MM.1S (cell line): ENCODE data around the gene HIBADH.

Experiments used
- DNase-seq: peaks from one replicate; pipeline ENCODE4 v3.0.0-alpha.2; 2015
- H2AFZ ChIP-seq: fragments of 300-600 bp; sonication (generic); 2 replicates; pipeline ENCODE4 v1.6.0; 2016; ENCODE audit warnings: antibody characterized with exemption, low read length
- H3F3A ChIP-seq: fragments of 300-600 bp; sonication (generic); 2 replicates; pipeline ENCODE4 v1.6.1; 2016; ENCODE audit warnings: mild to moderate bottlenecking, antibody characterized with exemption, low read length, moderate library complexity, mixed read lengths; ENCODE audit not compliant: insufficient read depth
- H3K27ac ChIP-seq: fragments of 300-600 bp; sonication (generic); 2 replicates; pipeline ENCODE4 v1.5.1; 2016; ENCODE audit warnings: mild to moderate bottlenecking, low read length
- H3K27me3 ChIP-seq: fragments of 300-600 bp; sonication (generic); replicated peaks from 2 replicates; pipeline ENCODE4 v1.6.0; 2016; ENCODE audit warnings: low read length; ENCODE audit not compliant: insufficient read depth
- H3K36me3 ChIP-seq: fragments of 300-600 bp; sonication (generic); replicated peaks from 2 replicates; pipeline ENCODE4 v1.6.1; 2016; ENCODE audit warnings: mild to moderate bottlenecking, low read length, mixed read lengths; ENCODE audit not compliant: insufficient read depth
- H3K4me1 ChIP-seq: fragments of 300-600 bp; sonication (generic); 2 replicates; pipeline ENCODE4 v1.6.1; 2016; ENCODE audit warnings: low read length, mixed read lengths
- H3K4me2 ChIP-seq: fragments of 300-600 bp; sonication (generic); 2 replicates; pipeline ENCODE4 v1.6.0; 2016; ENCODE audit warnings: low read depth, low read length
- H3K4me3 ChIP-seq: fragments of 300-600 bp; sonication (generic); 2 replicates; pipeline ENCODE4 v1.5.1; 2016; ENCODE audit warnings: low read length, mixed read lengths
- H3K79me2 ChIP-seq: fragments of 300-600 bp; sonication (generic); 2 replicates; pipeline ENCODE4 v1.6.1; 2016; ENCODE audit warnings: mixed run types, low read length, mixed read lengths
- H3K9ac ChIP-seq: fragments of 300-600 bp; sonication (generic); 2 replicates; pipeline ENCODE4 v1.6.1; 2016; ENCODE audit warnings: low read length, mixed read lengths
- H3K9me2 ChIP-seq: fragments of 300-600 bp; sonication (generic); replicated peaks from 2 replicates; pipeline ENCODE4 v1.6.1; 2016; ENCODE audit warnings: mild to moderate bottlenecking, low read length, mixed read lengths; ENCODE audit not compliant: insufficient read depth
- H3K9me3 ChIP-seq: fragments of 300-600 bp; sonication (generic); replicated peaks from 2 replicates; pipeline ENCODE4 v1.6.1; 2016; ENCODE audit warnings: mild to moderate bottlenecking, low read length, mixed read lengths; ENCODE audit not compliant: insufficient read depth
- H4K20me1 ChIP-seq: fragments of 300-600 bp; sonication (generic); 2 replicates; pipeline ENCODE4 v1.6.1; 2016; ENCODE audit warnings: mild to moderate bottlenecking, low read length, moderate library complexity, mixed read lengths; ENCODE audit not compliant: insufficient read depth
- CTCF ChIP-seq: fragments of 300-600 bp; sonication (generic); IDR thresholded peaks from 2 replicates; pipeline ENCODE4 v1.5.1; 2016; ENCODE audit warnings: antibody characterized with exemption, low read length, mixed read lengths
- EZH2 ChIP-seq: fragments of 300-600 bp; sonication (generic); optimal IDR thresholded peaks from 2 replicates; pipeline ENCODE3; 2017; ENCODE audit warnings: low read depth, mild to moderate bottlenecking, antibody characterized with exemption, low read length, mixed read lengths
- EZH2phosphoT487 ChIP-seq: fragments of 300-600 bp; sonication (generic); IDR thresholded peaks from 2 replicates; pipeline ENCODE4 v1.6.1; 2018; ENCODE audit warnings: antibody characterized with exemption, low read length

Gene HIBADH

GRCh38 chr7:27526131-27526530 is 136.6 kb downstream of the HIBADH start:
- Histone ChIP-seq H3K9me2 (no peaks in the 10 kb centered on the region), H3F3A (no peaks in the 10 kb centered on the region), H3K79me2 (no peaks in the 10 kb centered on the region), H2AFZ (no peak overlapping the region), H3K4me1 (no peaks in the 10 kb centered on the region), H3K9ac (no peak overlapping the region), H3K27ac (no peak overlapping the region), H3K27me3 (no peaks in the 10 kb centered on the region), H3K4me2 (no peak overlapping the region), H3K36me3 (no peaks in the 10 kb centered on the region), H3K9me3 (no peaks in the 10 kb centered on the region), H3K4me3 (no peak overlapping the region), H4K20me1 (no peaks in the 10 kb centered on the region)
- no peak for TF ChIP-seq CTCF
- no peak for TF ChIP-seq EZH2
- TF ChIP-seq EZH2phosphoT487, result no peak
- no peak for DNase-seq

- H3K79me2 ChIP-seq, result no peaks in the 10 kb centered on the region
- H4K20me1 ChIP-seq, result no peaks in the 10 kb centered on the region
- H3K9me2 ChIP-seq, result no peaks in the 10 kb centered on the region
- H3K4me3 ChIP-seq, result no peak overlapping the region
- H2AFZ ChIP-seq, result no peak overlapping the region
- H3K27ac ChIP-seq, result no peak overlapping the region
- no peak for TF ChIP-seq EZH2
- TF ChIP-seq CTCF, result no peak
- no peak for TF ChIP-seq EZH2phosphoT487
- H3K4me1 ChIP-seq, result no peaks in the 10 kb centered on the region
- H3F3A ChIP-seq, result no peaks in the 10 kb centered on the region
- H3K9me3 ChIP-seq, result no peaks in the 10 kb centered on the region
- no peaks in the 10 kb centered on the region for H3K36me3 ChIP-seq
- no peak overlapping the region for H3K4me2 ChIP-seq
- no peak for DNase-seq
- H3K9ac ChIP-seq, result no peak overlapping the region
- no peaks in the 10 kb centered on the region for H3K27me3 ChIP-seq
These were observed 139.4 kb downstream of the HIBADH start for GRCh38 chr7:27523321-27523720.

- Histone ChIP-seq H3K4me2 (no peak overlapping the region), H3K27me3 (no peaks in the 10 kb centered on the region)
- no peak for DNase-seq
These were observed 140.1 kb downstream of the HIBADH start for GRCh38 chr7:27522566-27522965.

More at GRCh38 chr7:27522566-27522965, 140.1 kb downstream of the HIBADH start:
- H3K79me2 ChIP-seq, result no peaks in the 10 kb centered on the region
- H3K27ac ChIP-seq, result no peak overlapping the region
- H3F3A ChIP-seq, result no peaks in the 10 kb centered on the region
- H3K9me2 ChIP-seq, result no peaks in the 10 kb centered on the region
- H3K36me3 ChIP-seq, result no peaks in the 10 kb centered on the region
- H3K9me3 ChIP-seq, result no peaks in the 10 kb centered on the region
- H4K20me1 ChIP-seq, result no peaks in the 10 kb centered on the region
- H3K4me3 ChIP-seq, result no peak overlapping the region
- no peak for TF ChIP-seq EZH2
- TF ChIP-seq CTCF, result no peak
- no peak for TF ChIP-seq EZH2phosphoT487
- H2AFZ ChIP-seq, result no peak overlapping the region
- H3K4me1 ChIP-seq, result no peaks in the 10 kb centered on the region
- no peak overlapping the region for H3K9ac ChIP-seq
